GF-D8 (cell line): ENCODE data around the gene FARP2.

ENCODE experiments used
- DNase-seq: peaks from one replicate; lab custom pipeline; 2025; lab: John Stamatoyannopoulos, UW

Gene FARP2

DNA sequence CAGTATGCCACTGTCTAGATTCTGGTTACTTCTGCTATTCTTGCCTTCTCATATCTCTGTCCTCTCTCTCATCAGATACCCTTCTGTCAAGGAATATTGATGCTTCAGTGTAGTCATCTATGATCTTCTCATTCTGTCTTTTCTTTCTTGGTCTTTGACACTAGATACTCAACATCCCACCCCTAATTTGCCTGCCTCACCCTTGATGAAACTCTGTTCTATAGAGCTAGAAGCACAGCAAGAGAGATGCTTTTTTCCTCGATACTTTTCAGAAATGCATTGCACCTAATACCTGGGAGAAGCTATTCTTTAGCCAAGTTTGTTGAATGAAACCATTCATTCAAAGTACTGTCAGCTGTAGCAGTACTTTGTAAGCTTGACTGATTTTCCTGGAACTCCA, 30.8 kb upstream of the FARP2 start:
- DNase-seq: no peak

DNA sequence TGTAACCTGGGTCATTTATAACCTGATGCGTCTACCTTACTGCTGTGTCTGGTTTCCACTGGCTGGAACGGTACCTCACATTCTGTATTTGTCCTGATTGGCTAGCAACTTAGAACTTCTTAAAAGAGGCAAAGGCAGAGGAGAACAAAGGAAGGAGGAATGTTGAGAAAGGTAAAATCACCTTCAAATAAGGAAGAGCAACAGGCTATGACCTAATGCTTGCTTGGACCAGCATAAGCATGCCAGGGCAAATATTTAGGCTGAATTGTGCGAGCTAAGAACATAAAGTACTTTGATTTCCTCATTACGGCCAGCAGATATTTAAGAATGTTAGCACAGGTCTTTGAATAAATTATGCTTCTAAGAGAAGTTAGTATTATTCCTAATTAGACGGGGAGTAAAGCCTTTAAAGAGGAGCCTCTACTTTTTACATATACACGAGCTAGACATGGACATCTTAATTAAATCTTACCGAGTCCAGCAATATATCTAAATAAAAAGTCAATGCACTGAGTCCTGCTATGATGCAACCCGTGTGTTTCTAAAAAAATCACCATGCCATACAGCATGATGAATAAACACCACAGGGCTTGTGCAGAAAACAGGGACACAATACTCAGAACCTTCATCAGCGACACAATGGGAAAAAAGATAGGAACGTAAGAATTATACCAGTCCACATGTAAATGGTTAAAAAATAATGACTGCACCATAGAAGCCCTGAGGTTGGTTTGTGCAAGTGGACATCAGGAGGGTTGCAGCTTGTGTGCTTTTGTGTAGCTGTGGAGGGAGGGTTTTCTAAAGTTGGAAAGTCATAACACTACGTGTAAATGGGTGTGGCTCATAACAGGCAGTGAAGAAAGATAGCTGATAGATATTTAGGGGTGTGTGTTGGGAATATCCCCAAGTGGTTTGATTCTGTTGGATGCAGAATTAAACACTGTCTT, 26.1 kb upstream of the FARP2 start:
- no peak for DNase-seq

GRCh38 chr2:241330616-241330981, 25.5 kb upstream of the FARP2 start:
- no peak for DNase-seq

DNA sequence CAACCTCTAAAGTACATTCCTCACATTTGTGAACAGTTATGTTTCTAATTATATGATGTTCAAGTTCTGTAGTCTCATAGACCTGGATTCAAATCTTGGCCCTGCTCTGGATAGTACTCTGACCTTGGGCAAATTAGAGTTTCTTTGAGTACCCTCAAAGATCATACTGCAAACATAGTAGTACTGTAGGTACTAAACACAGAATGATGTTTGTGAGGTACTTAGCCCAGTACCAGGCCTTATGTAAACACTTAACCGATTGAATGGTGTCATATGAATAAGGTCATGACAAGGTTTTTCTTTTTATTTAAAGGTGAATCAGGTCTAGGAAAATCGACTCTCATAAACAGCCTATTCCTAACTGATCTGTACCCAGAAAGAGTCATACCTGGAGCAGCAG, 21.3 kb upstream of the FARP2 start:
- no peak for DNase-seq

DNA sequence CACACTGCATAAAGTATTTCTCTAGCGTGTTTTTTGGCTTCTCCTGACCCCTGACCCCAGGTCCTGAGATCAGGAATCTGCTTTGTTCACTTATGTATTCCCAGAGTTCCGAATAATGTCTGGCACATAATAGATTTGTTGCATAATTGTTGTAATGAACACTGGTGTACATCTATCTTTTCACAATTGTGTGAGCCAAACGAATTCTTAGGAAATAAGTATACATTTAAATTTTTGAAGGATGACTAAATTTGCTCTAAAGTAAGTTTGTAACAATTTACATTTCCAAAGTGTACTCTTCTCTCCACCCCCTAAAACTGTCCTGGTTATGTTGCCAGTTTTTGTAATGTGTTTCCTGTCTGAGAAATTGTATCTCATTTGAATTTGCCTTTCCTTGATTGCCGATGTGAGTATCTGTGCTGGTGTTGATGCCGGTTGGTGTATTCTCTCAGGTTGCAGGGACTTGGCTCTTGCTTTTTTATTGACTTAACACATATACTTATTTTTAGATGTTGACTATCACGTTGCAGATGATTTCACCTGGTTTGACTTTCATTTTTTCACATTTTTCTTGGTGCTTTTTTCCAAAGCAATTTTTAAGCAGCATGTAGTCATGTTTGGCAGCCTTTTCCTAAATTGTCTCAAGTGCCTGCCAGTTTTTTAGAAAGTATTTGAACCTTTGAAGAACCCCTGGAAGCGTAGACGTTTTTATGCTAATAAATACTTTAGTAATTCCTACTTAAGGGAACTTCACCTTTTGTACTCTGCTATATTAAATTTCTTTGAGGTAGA, 16.1 kb upstream of the FARP2 start:
- DNase-seq: no peak

DNA sequence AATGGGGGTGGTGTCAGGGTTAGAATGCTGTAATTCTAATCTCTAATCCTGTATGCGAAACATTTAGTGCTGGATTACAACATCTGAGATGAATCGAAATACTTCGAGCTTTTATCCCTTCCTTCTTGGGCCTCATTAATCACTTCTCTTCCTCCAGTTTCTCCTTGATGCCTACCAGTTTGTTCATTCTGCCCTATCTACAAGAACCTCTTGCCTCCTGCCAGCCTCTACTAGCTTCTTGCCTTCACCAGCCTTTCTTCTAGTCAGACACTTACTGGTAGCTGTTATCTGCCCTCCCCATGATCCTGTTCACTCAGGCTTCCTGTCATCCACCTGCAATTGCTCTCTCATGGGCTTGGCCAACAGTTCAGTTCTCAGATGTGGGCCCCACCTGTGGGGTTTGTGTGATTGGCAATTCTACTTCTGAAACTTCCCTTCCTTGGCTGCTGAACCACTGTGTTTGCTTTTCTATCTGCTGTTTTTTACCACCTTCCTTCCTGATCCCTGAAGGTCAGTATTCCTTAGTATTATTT, 15.4 kb upstream of the FARP2 start:
- DNase-seq: no peak

GRCh38 chr2:241344925-241345651, 11.0 kb upstream of the FARP2 start:
- no peak for DNase-seq

- DNase-seq: no peak
Observed at GRCh38 chr2:241349941-241350340, 6.1 kb upstream of the FARP2 start.

DNA sequence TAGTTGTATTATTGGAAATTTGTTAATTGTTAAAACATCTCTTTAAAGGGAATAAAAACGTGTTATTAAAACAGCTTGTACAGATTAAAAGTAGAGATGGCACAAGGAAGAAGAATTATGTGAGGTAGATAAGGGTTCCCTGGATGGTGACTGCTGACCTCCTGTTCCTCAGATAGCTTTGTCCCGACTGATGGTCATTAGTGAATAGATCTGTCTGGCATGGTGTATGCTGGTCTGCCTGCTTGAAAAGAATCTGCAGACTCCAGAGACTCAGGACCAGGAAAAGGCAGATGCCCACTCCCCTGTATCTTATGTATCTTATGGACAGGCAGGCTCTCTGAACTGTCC, 5.6 kb upstream of the FARP2 start:
- DNase-seq: no peak

GRCh38 chr2:241350878-241351639, 5.0 kb upstream of the FARP2 start:
- DNase-seq: no peak

DNA sequence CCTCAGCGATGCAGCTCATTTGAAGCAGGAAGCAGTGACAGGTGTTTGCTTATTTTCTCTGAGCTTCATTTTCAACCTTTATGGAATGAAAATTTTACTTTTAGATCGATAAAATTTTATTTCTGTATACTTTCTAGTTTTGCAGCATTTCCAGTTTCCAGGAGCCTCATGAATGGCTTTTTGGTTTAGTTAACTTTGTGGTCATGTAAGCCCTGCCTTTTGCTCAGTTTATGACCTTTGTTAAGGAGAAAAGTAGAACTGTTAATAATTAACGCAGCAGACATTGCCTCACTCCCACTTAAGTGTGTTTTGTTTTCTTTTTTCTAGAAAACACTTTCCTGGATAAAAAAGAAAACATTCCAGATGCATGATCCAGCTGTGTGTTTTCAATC, 4.4 kb upstream of the FARP2 start:
- DNase-seq: no peak

- no peak for DNase-seq
Observed at GRCh38 chr2:241352227-241352626, 3.9 kb upstream of the FARP2 start.

- DNase-seq: no peak
Observed at GRCh38 chr2:241354668-241355658, 1.1 kb upstream of the FARP2 start.

GRCh38 chr2:241356871-241357260, 781 bp downstream of the FARP2 start:
- DNase-seq: no peak

DNA sequence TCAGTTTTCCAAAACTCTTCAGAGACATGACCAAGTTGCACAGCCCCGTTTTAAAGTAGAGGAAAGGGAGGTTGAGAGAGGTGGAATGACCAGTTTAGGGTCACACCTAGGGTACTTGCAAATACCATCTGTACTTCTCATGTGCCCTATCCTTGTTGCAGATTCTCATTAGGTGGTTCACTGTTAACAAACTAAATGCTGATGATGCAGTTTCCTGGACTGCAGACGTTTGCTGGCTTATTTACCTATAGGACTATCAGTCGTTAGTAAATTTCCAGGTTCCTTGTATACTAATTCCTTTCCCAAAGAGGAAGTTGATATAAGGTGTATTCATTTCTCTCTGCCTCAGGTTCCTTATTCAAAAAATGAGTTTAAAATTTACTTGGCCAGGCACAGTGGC, 1.4 kb downstream of the FARP2 start:
- DNase-seq: no peak

GRCh38 chr2:241358470-241358869, 2.4 kb downstream of the FARP2 start:
- no peak for DNase-seq

DNA sequence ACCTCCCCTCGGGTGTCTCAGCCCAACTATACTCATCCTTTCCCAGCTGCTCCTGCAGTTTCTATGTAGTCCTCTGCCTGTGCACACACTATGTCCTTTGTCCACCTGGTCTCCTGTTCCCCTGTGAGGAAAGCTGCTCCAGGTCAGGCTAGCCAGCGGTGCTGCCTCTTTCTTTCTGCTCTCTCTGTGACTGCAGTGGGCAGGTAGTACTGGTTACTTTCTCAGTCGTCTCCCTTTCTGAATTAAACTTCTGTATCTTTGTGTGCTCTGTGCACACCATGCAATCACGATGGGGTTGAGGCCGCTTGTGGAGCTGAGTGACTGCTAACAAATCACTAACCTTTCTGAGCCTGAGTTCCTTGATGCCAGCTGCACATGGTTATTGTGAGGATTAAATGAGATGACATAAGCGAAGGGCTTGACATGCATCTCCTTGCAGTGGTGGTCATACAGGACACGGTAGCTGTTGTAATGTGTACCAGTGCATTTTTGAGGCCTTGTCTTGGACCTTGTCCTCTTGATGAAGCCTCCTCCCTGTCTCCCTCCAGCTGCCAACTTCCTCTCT, 3.5 kb downstream of the FARP2 start:
- DNase-seq: no peak

DNA sequence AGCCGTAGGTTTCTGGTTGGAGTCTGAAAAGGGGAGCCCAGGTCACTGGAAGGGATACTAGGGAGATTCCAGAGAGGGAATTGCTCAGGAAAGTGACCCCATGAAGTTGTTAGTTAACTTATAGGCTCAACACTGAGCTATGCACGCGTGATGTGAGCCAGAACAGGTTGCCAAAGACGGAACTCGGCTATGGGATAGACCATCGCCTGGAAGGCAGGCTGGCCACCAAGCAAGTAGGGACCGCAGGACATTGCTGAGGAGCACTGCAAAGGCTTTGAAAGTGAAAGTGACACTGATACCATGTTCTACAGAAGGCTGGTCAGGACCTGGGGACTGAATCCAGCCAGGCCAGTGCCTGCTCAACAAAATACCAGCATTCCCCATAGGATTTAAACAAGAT, 7.3 kb downstream of the FARP2 start:
- no peak for DNase-seq

DNA sequence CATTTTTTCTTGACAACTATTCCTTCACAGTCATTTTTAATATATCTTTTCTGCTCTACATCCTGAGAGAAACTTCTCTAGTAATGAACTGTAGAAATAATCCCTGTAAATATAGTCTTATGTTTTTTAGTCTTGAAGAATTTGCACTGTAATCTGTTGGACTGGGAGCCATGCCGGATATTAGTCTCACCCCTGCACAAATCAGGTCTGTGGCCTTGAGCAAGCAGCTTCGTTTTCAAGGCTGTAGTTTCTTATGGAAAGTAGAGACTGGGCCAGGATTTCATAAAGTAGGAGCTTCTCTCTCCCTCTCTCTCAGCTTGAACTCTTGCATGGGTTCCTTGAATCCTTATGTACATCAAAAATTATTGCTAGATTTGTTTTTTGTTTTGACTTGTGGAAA, 8.7 kb downstream of the FARP2 start:
- no peak for DNase-seq

DNA sequence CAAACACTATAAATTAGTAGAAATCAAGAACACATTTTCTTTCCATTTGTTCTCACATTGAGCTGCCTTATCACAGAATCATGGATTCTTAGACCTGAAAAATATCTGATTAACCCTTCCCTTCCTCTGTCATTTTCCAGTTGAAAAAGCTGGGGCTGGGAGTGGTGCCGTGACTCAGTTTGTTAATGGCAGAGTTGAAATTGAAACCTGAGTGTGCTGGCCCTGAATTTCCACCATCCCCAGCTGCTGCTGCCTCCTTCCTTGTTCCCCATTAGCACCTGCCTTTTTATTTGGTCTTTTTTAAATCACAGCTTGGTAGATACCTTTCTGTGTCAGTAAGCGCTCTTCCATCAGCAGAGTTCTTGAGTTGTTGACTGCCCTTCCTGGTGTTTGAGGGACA, 10.6 kb downstream of the FARP2 start:
- DNase-seq: no peak
